Breast epithelium (tissue), 4 donors: ENCODE results near the gene IKZF3. TPM values are rescaled to one million over a fixed set of nuclear protein-coding genes. Genes with fewer than 3 reads are reported as not detected.

Experiments used
- DNase-seq, 2 donors: peaks; one replicate each; pipeline ENCODE4 v3.0.0-alpha.2; 2019; ENCODE audit warnings: low spot score in 2 of 2
- H3K27ac ChIP-seq, 2 donors: fragments of 200-600 bp; sonication (generic) in 1 of 2; one replicate each; pipeline ENCODE4 v1.5.1; 2016 to 2019; ENCODE audit warnings: mild to moderate bottlenecking in 1 of 2
- H3K27me3 ChIP-seq, 2 donors: fragments of 200-600 bp; sonication (generic) in 1 of 2; one replicate each; pipeline versions ENCODE4 v1.5.1 to v1.6.0; 2017 to 2019; ENCODE audit warnings: control low read depth in 1 of 2, mild to moderate bottlenecking in 1 of 2
- H3K36me3 ChIP-seq: fragments of 200-600 bp; one replicate; pipeline ENCODE4 v1.5.1; 2019
- H3K4me1 ChIP-seq, 2 donors: fragments of 200-600 bp; sonication (generic); one replicate each; pipeline ENCODE4 v1.5.1; 2016 to 2019; ENCODE audit warnings: control low read depth in 1 of 2
- H3K4me3 ChIP-seq, 3 donors: fragments of 200-600 bp; sonication (generic); 1 replicate in 2 of 3; 2 replicates in 1 of 3; pipeline ENCODE4 v1.5.1; 2016 to 2019; ENCODE audit warnings: mild to moderate bottlenecking in 3 of 3, moderate library complexity in 2 of 3
- H3K9me3 ChIP-seq, 2 donors: fragments of 200-600 bp; sonication (generic) in 1 of 2; one replicate each; pipeline ENCODE4 v1.5.1; 2016 to 2019; ENCODE audit warnings: control low read depth in 1 of 2
- POLR2A ChIP-seq: fragments of 450-650 bp; IDR thresholded peaks from one replicate; pipeline ENCODE4 v1.6.1; 2016; ENCODE audit warnings: antibody characterized with exemption, mild to moderate bottlenecking, moderate library complexity
- POLR2AphosphoS5 ChIP-seq, 3 donors: sonication (generic); formaldehyde crosslinking; IDR thresholded peaks; one replicate each; pipeline ENCODE4 v1.6.1; 2017; ENCODE audit warnings: antibody characterized with exemption in 3 of 3
- intact Hi-C: fragments of 100-400 bp; cut with DNase I; formaldehyde crosslinking; loops from one replicate; pipeline ENCODE4 v1.15.1; 2023; ENCODE audit warnings: low total_unique reads
- total RNA-seq, 3 donors: library from RNA; depleted of rRNA; stranded (reverse); fragments of >200 nt; gene quantifications; one replicate each; pipeline ENCODE4 v1.1.0, GENCODE V29; 2016
- TF ChIP-seq, protein P1 (sequence below), 3 donors: fragments of 450-650 bp; IDR thresholded peaks; one replicate each; pipeline ENCODE4 v1.5.1; 2016 to 2017; ENCODE audit warnings: antibody characterized with exemption in 3 of 3, mild to moderate bottlenecking in 3 of 3, moderate library complexity in 3 of 3

IKZF3 gene
- total RNA-seq, 3 donors from 2014 or later = 1.8 to 4.8 (median 2.3) TPM

DNA sequence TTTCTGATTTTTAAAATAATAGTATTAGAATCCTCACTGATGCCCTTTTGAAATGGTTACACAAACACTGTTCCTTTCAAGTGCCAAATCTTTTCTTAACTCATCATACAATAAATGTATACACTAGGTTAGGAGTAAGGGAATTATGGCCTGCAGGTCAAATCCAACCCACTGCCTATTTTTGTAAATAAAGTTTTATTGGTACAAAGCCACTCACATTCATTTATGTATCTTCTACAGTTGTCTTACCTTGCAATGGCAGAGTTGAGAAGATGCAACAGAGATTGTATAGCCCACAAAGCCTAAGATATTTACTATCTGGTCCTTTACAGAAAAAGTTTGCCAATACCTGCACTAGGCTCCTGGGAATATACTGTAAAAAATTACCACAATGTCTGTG, 47.8 kb downstream of the IKZF3 start:
- H3K4me3 ChIP-seq = no peak overlapping the region
- H3K27me3 ChIP-seq = no peaks in the 10 kb centered on the region
- H3K27ac ChIP-seq = no peak overlapping the region
- no peak for TF ChIP-seq POLR2AphosphoS5 (IDR thresholded peaks at IDR 0.05)
- DNase-seq = no peak
- intact Hi-C loops = no loop called here
- no peaks in the 10 kb centered on the region for H3K9me3 ChIP-seq
- H3K4me1 ChIP-seq = no peaks in the 10 kb centered on the region
- H3K36me3 ChIP-seq = no peaks in the 10 kb centered on the region

DNA sequence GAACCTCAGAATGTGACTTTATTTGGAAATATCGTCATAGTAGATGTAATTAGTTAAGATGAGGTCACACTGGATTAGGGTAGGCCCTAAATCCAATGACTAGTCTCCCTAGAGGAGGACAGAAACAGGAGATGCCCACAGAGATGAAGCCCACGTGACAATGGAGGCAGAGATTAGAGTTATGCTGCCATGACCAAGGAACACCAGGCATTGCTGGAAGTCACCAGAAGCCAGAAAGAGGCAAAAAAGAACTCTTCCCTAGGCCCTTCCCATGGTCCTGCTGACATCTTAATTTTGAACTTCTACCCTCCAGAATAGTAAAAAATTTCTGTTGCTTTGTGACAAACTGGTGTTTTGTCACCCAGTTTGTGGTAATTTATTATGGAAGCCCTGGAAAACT, 49.6 kb downstream of the IKZF3 start:
- H3K9me3 ChIP-seq = no peaks in the 10 kb centered on the region
- H3K27ac ChIP-seq = no peak overlapping the region
- TF ChIP-seq POLR2A (no peak), POLR2AphosphoS5 (IDR thresholded peaks at IDR 0.05) (no peak)
- TF ChIP-seq, protein P1, sequence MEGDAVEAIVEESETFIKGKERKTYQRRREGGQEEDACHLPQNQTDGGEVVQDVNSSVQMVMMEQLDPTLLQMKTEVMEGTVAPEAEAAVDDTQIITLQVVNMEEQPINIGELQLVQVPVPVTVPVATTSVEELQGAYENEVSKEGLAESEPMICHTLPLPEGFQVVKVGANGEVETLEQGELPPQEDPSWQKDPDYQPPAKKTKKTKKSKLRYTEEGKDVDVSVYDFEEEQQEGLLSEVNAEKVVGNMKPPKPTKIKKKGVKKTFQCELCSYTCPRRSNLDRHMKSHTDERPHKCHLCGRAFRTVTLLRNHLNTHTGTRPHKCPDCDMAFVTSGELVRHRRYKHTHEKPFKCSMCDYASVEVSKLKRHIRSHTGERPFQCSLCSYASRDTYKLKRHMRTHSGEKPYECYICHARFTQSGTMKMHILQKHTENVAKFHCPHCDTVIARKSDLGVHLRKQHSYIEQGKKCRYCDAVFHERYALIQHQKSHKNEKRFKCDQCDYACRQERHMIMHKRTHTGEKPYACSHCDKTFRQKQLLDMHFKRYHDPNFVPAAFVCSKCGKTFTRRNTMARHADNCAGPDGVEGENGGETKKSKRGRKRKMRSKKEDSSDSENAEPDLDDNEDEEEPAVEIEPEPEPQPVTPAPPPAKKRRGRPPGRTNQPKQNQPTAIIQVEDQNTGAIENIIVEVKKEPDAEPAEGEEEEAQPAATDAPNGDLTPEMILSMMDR (IDR thresholded peaks at IDR 0.05) = no peak
- H3K27me3 ChIP-seq = no peaks in the 10 kb centered on the region
- no peaks in the 10 kb centered on the region for H3K4me1 ChIP-seq
- intact Hi-C loops = no loop called here
- DNase-seq = no peak
- H3K36me3 ChIP-seq = no peaks in the 10 kb centered on the region
- H3K4me3 ChIP-seq = no peak overlapping the region

DNA sequence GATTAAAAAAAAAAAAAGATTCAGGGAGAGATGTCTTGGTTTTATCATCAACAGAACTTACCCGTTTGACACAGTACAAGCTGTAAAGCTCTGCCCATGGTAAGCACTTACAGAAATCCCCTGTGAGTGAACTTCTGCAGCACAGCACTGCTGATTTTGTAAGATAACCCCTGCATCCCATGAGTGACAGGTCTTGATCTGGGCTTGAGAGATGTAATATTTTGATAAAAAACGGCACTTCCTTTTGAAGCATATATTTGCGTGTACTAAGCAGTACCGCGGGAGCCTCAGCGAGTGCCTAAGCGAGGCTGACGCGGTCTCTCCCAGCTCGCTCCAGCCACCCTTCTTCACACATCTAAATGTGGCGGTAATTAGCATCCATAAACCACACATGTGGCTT, 50.5 kb downstream of the IKZF3 start:
- H3K27ac ChIP-seq = no peak overlapping the region
- no peak overlapping the region for H3K4me3 ChIP-seq
- TF ChIP-seq POLR2AphosphoS5 (IDR thresholded peaks at IDR 0.05) = no peak
- no peak for TF ChIP-seq POLR2A
- TF ChIP-seq, protein P1 (IDR thresholded peaks at IDR 0.05) = no peak
- H3K27me3 ChIP-seq = no peaks in the 10 kb centered on the region
- no peaks in the 10 kb centered on the region for H3K4me1 ChIP-seq
- intact Hi-C loops = no loop called here
- no peaks in the 10 kb centered on the region for H3K36me3 ChIP-seq
- no peaks in the 10 kb centered on the region for H3K9me3 ChIP-seq
- DNase-seq = no peak

DNA sequence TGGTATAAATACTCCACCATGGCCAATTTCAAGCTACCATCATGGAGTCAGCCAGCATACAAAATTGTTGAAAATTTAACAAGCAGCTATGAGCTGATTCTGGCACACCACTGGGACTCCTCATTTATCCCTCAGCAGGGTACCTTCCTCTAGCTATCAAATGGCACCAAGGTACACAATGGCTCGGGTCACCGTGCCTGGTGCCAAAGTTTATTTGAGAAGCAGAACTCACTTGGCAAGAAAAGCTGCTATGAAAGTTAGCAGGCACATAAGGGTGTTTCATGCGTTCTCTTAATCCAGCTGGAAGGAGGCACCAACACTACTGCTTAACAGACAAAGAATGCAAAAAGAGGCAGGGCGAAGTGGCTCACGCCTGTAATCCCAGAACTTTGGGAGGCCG, 51.6 kb downstream of the IKZF3 start:
- Histone ChIP-seq H3K4me1 (no peaks in the 10 kb centered on the region), H3K9me3 (no peaks in the 10 kb centered on the region), H3K27me3 (no peaks in the 10 kb centered on the region), H3K4me3 (no peak overlapping the region), H3K27ac (no peak overlapping the region), H3K36me3 (no peaks in the 10 kb centered on the region)
- intact Hi-C loops = no loop called here
- DNase-seq = no peak
- no peak for TF ChIP-seq POLR2A

DNA sequence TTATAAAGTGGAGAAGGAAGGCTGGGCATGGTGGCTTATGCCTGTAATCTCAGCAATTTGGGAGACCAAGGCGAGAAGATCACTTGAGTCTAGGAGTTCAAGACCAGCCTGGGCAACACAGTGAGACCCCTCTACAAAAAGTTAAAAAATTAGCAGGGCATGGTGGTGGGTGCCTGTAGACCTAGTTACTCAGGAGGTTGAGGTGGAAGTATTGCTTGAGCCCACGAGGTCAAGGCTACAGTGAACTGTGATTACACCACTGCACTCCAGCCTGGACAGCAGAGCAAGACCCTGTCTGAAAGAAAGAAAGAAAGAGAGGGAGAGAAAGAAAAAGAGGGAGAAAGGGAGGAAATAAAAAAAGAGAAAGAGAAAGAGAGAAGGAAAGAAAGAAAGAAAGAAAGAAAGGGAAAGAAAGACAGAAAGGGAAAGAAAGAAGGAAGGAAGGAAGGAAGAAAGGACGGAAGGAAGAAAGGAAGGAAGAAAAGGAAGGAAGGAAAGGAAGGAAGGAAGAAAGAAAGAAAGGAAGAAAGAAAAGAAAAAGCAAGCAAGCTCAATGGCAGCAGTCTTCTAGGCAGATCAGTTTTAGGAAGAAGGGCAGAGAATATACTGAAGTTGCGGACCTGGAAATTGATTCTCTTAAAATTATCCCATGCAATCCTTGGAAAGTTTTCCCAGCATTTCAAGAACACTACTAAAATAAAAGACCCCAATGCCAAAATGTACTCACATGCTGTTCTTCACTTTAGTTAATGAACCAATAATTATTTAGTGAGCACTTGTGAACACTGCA, 53.0 kb downstream of the IKZF3 start:
- Histone ChIP-seq H3K9me3 (no peaks in the 10 kb centered on the region), H3K4me3 (no peak overlapping the region), H3K27me3 (no peaks in the 10 kb centered on the region), H3K36me3 (no peaks in the 10 kb centered on the region), H3K4me1 (no peaks in the 10 kb centered on the region), H3K27ac (no peak overlapping the region)
- DNase-seq = no peak
- intact Hi-C loops = no loop called here
- no peak for TF ChIP-seq POLR2A
- TF ChIP-seq, protein P1 (IDR thresholded peaks at IDR 0.05) = no peak
- no peak for TF ChIP-seq POLR2AphosphoS5 (IDR thresholded peaks at IDR 0.05)

DNA sequence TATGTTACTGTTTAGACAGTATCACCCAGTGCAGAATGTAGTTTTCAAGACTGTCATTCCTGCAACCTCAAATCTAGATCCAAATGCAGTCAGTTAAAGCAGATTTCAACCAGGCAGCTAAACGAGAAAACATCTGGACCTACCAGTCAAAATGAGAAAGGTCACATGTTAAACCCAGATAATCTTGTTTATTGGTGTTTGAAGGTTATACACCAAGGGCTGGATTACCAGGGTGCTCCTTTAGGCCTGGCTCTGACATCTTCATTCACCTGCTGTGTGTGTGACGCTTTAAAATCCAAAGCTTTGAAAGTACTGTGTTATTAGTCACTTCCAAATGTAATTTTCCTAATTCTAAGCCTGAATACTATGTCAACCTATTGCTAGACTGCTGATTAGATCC, 54.9 kb downstream of the IKZF3 start:
- intact Hi-C loops = no loop called here

More for the DNA sequence above, 54.9 kb downstream of the IKZF3 start:
- Histone ChIP-seq H3K9me3 (no peaks in the 10 kb centered on the region), H3K4me1 (no peaks in the 10 kb centered on the region), H3K36me3 (no peaks in the 10 kb centered on the region), H3K4me3 (no peak overlapping the region), H3K27ac (peak overlapping the region in 1 of 2 donors; percentile 34), H3K27me3 (no peaks in the 10 kb centered on the region)
- no peak for TF ChIP-seq POLR2AphosphoS5 (IDR thresholded peaks at IDR 0.05)
- TF ChIP-seq POLR2A = no peak
- TF ChIP-seq, protein P1 (IDR thresholded peaks at IDR 0.05) = no peak
- no peak for DNase-seq
